B cell (primary cell): ENCODE measurements around the gene PISD.

ENCODE experiments used
- CTCF ChIP-seq: fragments of 200-600 bp; IDR thresholded peaks from one replicate; pipeline ENCODE4 v1.8.0; 2022; ENCODE audit warnings: antibody characterized with exemption, mild to moderate bottlenecking
- EZH2 ChIP-seq: IDR thresholded peaks from 2 replicates; pipeline ENCODE4 v1.6.1; 2012; ENCODE audit warnings: borderline replicate concordance, low read depth, mild to moderate bottlenecking, moderate library complexity, low read length; ENCODE audit not compliant: insufficient read depth, poor library complexity, severe bottlenecking

- no peak for TF ChIP-seq CTCF
- no peak for TF ChIP-seq EZH2
Measured at GRCh38 chr22:31609716-31610115, 52.3 kb downstream of the PISD start.
